CD4-positive, alpha-beta memory T cell (primary cell): Measurements from ENCODE around the gene AMZ2. TPM values are rescaled to one million over a fixed set of nuclear protein-coding genes. Genes with fewer than 3 reads are reported as not detected.
"Not testable (repeated sequence)": the region's sequence is repeated elsewhere in the genome, so short reads cannot be mapped to it uniquely, and the experiment has no call there.

Experiments
- CTCF ChIA-PET: fragments of 350-600 bp; sonication (Branson Sonifier 250); formaldehyde crosslinking; loops from one replicate; lab custom pipeline; 2021; ENCODE audit warnings: inconsistent platforms; ENCODE audit not compliant: partially characterized antibody; lab: Charles Lee
- POLR2A ChIA-PET: fragments of 350-600 bp; sonication (Branson Sonifier 250); formaldehyde crosslinking; loops from one replicate; lab custom pipeline; 2021; ENCODE audit not compliant: partially characterized antibody; lab: Charles Lee
- DNase-seq, 5 donors: peaks; one replicate each; pipeline versions ENCODE4 v3.0.0 to v3.0.0-alpha.2; 2020 to 2022; ENCODE audit warnings: mixed read lengths in 1 of 5
- H3K27ac ChIP-seq: one replicate; pipeline ENCODE4 v1.7.0; 2013; ENCODE audit warnings: low read depth, low read length
- H3K27me3 ChIP-seq: 2 replicates; pipeline ENCODE4 v1.7.0; 2013; ENCODE audit warnings: mild to moderate bottlenecking, low read length, moderate library complexity; ENCODE audit not compliant: insufficient read depth
- H3K36me3 ChIP-seq: 2 replicates; pipeline ENCODE4 v1.7.0; 2013; ENCODE audit warnings: mild to moderate bottlenecking, low read length, moderate library complexity; ENCODE audit not compliant: insufficient read depth
- H3K4me1 ChIP-seq: 2 replicates; pipeline ENCODE4 v1.7.0; 2013; ENCODE audit warnings: mild to moderate bottlenecking, low read length, moderate library complexity; ENCODE audit not compliant: insufficient read depth
- H3K4me3 ChIP-seq, 2 donors: one replicate each; pipeline ENCODE4 v1.7.0; 2013; ENCODE audit warnings: low read length in 2 of 2, mild to moderate bottlenecking in 1 of 2
- H3K9me3 ChIP-seq, 2 donors: one replicate each; pipeline ENCODE4 v1.7.0; 2013; ENCODE audit warnings: low read length in 2 of 2, control low read depth in 1 of 2; ENCODE audit not compliant: control insufficient read depth in 1 of 2
- H3K27ac Mint-ChIP-seq, 7 donors: one replicate each; pipeline ENCODE4 v1.8.0; 2020 to 2021; ENCODE audit warnings: mixed read lengths in 7 of 7, mild to moderate bottlenecking in 6 of 7, inconsistent platforms in 3 of 7, moderate library complexity in 3 of 7
- H3K27me3 Mint-ChIP-seq, 2 donors: one replicate each; pipeline ENCODE4 v1.8.0; 2020 to 2021; ENCODE audit warnings: mixed read lengths in 2 of 2
- H3K36me3 Mint-ChIP-seq, 2 donors: one replicate each; pipeline ENCODE4 v1.8.0; 2020 to 2021; ENCODE audit warnings: mixed read lengths in 2 of 2, inconsistent platforms in 1 of 2, mild to moderate bottlenecking in 1 of 2
- H3K4me1 Mint-ChIP-seq, 4 donors: one replicate each; pipeline ENCODE4 v1.8.0; 2020 to 2021; ENCODE audit warnings: mixed read lengths in 4 of 4, mild to moderate bottlenecking in 1 of 4
- H3K4me3 Mint-ChIP-seq, 8 donors: one replicate each; pipeline ENCODE4 v1.8.0; 2020 to 2021; ENCODE audit warnings: mixed read lengths in 8 of 8, mild to moderate bottlenecking in 7 of 8, moderate library complexity in 6 of 8, inconsistent platforms in 3 of 8
- H3K9me3 Mint-ChIP-seq, 8 donors: one replicate each; pipeline ENCODE4 v1.8.0; 2020 to 2021; ENCODE audit warnings: mixed read lengths in 8 of 8, mild to moderate bottlenecking in 5 of 8, inconsistent platforms in 3 of 8, moderate library complexity in 1 of 8
- intact Hi-C: fragments of 100-400 bp; cut with micrococcal nuclease; formaldehyde crosslinking; loops from one replicate; pipeline ENCODE4 v1.15.1; 2023
- polyA plus RNA-seq, 2 donors: library from polyadenylated mRNA; unstranded; fragments of 300-500 nt; fragmentation: Illumina TruSeq; gene quantifications; one replicate each; pipeline ENCODE4 v1.2.3, GENCODE V29; 2021
- total RNA-seq, 2 experiments: library from RNA; stranded (reverse); gene quantifications; one replicate each; pipeline ENCODE4 v1.2.3, GENCODE V29; 2021

Gene AMZ2
- total and polyA plus RNA-seq, 4 experiments from 2014 or later = 66.1 to 161 (median 97.8) TPM

DNA sequence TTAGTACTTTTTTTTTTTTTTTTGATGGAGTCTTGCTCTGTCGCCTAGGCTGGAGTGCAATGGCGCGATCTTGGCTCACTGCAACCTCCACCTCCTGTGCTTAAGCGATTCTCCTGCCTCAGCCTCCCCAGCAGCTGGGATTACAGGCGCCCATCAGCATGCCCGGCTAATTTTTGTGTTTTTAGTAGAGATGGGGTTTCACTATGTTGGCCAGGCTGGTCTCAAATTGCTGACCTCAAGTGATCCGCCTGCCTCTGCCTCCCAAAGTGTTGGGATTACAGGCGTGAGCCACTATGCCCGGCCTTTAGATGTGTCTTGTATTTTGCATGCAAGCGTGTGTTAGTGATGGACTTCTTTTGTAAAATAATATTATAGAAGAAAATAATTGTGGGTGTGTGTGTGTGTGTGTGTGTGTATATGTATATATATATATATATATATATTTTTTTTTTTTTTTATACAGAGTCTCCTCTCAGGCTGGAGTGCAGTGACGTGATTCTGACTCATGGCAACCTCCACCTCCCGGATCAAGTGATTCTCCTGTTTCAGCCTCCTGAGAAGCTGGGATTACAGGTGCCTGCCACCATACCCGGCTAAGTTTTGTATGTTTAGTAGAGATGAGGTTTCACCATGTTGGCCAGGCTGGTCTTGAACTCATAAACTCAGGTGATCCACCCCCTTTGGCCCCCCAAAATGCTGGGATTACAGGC, 38.5 kb upstream of the AMZ2 start:
- not testable (repeated sequence) for H3K9me3 ChIP-seq, H3K27me3 Mint-ChIP-seq, H3K9me3 Mint-ChIP-seq, H3K27ac ChIP-seq, H3K4me3 ChIP-seq, DNase-seq, H3K4me3 Mint-ChIP-seq, H3K27me3 ChIP-seq
- Mint-ChIP-seq H3K36me3 (peaks cover 34 to 50% of the 10 kb centered on the region in 2 donors), H3K4me1 (peaks cover 37 to 57% (median 49%) of the 10 kb centered on the region in 4 donors), H3K27ac (peak overlapping the region in 3 of 7 donors; percentile 41 to 67 (median 53))
- Histone ChIP-seq H3K4me1 (peaks cover 52% of the 10 kb centered on the region), H3K36me3 (peaks cover 18% of the 10 kb centered on the region)
- intact Hi-C loops = loop anchor here (10.0 kb wide), 1 partner anchor 255 kb away; no protein-coding TSS in a partner anchor
- POLR2A ChIA-PET = interaction anchor here (0.5 to 1.1 kb wide), 2 partner anchors 15 to 28 kb away, joined by 3 read pairs; no protein-coding TSS in a partner anchor
- CTCF ChIA-PET = interaction anchor here (1.0 to 1.4 kb wide), 4 partner anchors 9 to 254 kb away, joined by 3 read pairs; no protein-coding TSS in a partner anchor

DNA sequence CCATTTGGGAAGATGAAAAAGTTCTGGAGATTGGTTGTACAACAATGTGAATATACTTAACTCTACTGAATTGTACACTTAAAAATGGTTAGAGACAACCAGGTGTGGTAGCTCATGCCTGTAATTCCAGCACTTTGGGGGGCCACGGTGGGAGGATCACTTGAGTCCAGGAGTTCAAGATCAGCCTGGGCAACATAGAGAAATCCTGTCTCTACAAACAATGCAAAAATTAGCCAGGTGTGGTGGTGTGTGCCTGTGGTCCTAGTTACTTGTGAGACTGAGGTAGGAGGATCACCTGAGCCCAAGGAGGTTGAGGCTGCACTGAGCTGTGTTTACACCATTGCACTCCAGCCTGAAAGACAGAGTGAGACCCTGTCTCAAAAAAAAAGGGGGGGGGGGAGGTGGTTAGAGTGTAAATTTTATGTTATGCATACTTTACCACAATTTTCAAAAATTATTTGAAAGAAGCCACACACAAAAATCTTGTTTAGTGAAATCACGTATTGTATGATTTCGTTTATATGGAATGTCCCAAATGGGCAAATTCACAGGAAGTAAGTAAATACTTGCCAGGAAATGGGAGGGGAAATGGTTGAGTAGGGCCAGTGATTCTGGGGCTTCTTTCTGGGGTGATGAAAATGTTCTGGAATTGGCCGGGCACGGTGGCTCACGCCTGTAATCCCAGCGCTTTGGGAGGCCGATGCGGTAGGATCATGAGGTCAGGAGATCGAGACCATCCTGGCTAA, 37.1 kb upstream of the AMZ2 start:
- peaks cover 39 to 58% (median 49%) of the 10 kb centered on the region in 4 donors for H3K4me1 Mint-ChIP-seq
- intact Hi-C loops = no loop called here
- H3K4me3 ChIP-seq = no peak overlapping the region
- H3K9me3 ChIP-seq = no peaks in the 10 kb centered on the region
- H3K27me3 Mint-ChIP-seq = no peaks in the 10 kb centered on the region
- H3K36me3 Mint-ChIP-seq = peaks cover 34 to 55% of the 10 kb centered on the region in 2 donors
- H3K4me1 ChIP-seq = peaks cover 47% of the 10 kb centered on the region
- no peak for DNase-seq
- ChIA-PET CTCF (interaction anchor here (1.0 to 1.4 kb wide), 2 partner anchors 10 to 253 kb away, joined by 3 read pairs; no protein-coding TSS in a partner anchor), POLR2A (interaction anchor here (1.1 to 1.2 kb wide), 2 partner anchors 11 to 26 kb away, joined by 3 read pairs; no protein-coding TSS in a partner anchor)
- peak overlapping the region in 3 of 8 donors; percentile 1 to 33 (median 26) for H3K4me3 Mint-ChIP-seq
- peak overlapping the region in 4 of 7 donors; percentile 0 to 78 (median 4) for H3K27ac Mint-ChIP-seq
- H3K9me3 Mint-ChIP-seq = no peaks in the 10 kb centered on the region
- no peaks in the 10 kb centered on the region for H3K27me3 ChIP-seq
- H3K36me3 ChIP-seq = peaks cover 18% of the 10 kb centered on the region
- H3K27ac ChIP-seq = no peak overlapping the region

DNA sequence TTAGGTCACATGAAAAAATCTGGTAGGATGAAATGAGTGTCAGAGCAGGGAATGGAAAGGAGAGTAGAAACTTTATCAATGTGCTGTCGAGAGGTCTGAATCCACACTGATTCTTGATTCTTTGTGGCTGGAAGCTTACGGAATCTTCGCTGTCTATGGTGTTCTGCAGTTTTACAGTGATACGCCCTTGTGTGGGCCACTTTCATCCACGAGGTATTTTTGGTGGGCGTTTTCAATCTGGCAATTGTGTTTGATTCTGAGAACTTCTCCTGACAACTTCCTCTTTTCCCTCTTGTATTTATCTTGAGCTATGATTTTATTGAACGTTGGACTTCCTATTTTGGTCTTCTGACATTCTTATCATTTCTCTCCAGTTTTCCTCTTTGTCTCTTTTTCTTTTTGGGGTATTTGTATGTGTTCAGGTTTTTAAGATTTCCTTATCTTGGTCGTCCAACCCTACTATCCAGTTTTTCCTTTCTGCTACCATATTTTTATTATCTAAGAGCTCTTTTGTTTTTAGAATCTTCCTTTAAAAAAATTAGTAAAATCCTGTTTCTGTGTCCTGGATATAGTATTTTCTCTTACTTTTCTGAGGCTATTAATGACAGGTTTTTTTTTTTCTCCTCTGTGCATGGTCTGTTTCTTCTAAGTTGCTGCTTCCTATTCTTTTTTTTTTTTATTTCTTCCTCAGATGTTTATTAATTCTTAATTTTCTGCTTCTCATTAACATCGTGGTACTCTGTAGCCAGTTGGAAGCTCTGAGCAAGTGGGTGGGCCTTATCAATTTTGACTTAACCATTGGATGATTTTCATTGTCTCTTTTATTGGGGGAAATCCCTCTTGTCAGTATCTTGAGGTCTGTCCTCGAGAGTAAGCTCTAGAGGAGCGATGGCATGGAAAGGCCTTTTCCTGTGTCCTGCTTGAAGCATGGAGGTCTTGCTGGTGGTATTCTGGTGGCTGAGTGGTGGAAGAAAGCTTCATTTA, 34.1 kb upstream of the AMZ2 start:
- H3K4me3 ChIP-seq, H3K27me3 ChIP-seq, intact Hi-C loops, H3K9me3 ChIP-seq, H3K27ac ChIP-seq, H3K9me3 Mint-ChIP-seq, H3K27me3 Mint-ChIP-seq, DNase-seq: not testable (repeated sequence)
- H3K4me3 Mint-ChIP-seq = peak overlapping the region in 6 of 8 donors; percentile 6 to 59 (median 10)
- H3K36me3 Mint-ChIP-seq = peaks cover 37 to 53% of the 10 kb centered on the region in 2 donors
- CTCF ChIA-PET = interaction anchor here (0.7 to 1.5 kb wide), 3 partner anchors 10 to 355 kb away, joined by 3 to 4 read pairs (median 3); no protein-coding TSS in a partner anchor
- H3K4me1 ChIP-seq = peaks cover 30% of the 10 kb centered on the region
- H3K36me3 ChIP-seq = peaks cover 14% of the 10 kb centered on the region
- POLR2A ChIA-PET = interaction anchor here (0.6 to 2.7 kb wide), 3 partner anchors 24 to 358 kb away, joined by 3 to 9 read pairs (median 3); partner anchors contain the start of gene AMZ2
- peaks cover 33 to 48% (median 38%) of the 10 kb centered on the region in 4 donors for H3K4me1 Mint-ChIP-seq
- peak overlapping the region; percentile 24 to 89 (median 80) for H3K27ac Mint-ChIP-seq

DNA sequence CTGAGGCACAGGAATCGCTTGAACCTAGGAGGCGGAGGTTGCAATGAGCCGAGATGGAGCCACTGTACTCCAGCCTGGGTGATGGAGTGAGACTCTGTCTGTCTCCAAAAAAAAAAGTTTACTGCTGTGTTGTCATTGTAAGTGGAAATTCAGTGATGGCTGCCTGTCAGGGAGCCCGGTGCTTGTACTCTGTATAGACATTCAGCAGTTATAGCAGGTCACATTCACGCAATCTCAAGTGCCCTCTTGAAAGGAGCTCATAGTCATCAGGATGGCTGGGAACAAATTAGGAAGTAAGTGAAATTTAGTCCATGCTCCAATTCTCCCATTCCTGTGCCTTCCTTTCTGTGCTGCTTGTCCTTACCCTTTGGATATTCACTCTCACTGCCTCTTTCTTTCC, 32.4 kb upstream of the AMZ2 start:
- H3K4me3 Mint-ChIP-seq, H3K9me3 Mint-ChIP-seq, POLR2A ChIA-PET, H3K27me3 ChIP-seq, CTCF ChIA-PET, H3K4me3 ChIP-seq, H3K9me3 ChIP-seq, intact Hi-C loops, H3K36me3 ChIP-seq, H3K27me3 Mint-ChIP-seq, H3K27ac ChIP-seq, DNase-seq: not testable (repeated sequence)
- peaks cover 24% of the 10 kb centered on the region for H3K4me1 ChIP-seq
- H3K27ac Mint-ChIP-seq = peak overlapping the region in 1 of 7 donors; percentile 53
- H3K4me1 Mint-ChIP-seq = peaks cover 28 to 45% (median 38%) of the 10 kb centered on the region in 4 donors
- H3K36me3 Mint-ChIP-seq = peaks cover 28 to 52% of the 10 kb centered on the region in 2 donors

DNA sequence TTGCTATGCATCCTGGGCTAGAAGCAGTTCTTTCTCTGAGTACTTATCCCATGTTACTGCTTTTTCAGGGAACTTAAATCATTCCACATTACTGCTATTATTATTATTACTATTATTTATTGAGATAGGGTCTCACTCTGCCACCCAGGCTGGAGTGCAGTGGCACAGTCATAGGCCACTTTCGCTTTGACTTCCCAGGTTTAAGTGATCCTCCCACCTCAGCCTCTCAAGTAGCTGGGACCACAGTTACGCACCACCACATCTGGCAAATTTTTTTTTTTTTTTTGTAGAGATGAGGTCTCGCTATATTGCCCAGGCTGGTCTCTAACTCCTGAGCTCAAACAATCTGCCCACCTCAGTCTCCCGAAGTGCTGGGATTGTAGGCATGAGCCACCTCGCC, 28.4 kb upstream of the AMZ2 start:
- H3K27ac Mint-ChIP-seq = peak overlapping the region in 3 of 7 donors; percentile 55 to 74 (median 72)
- H3K4me3 Mint-ChIP-seq, intact Hi-C loops, DNase-seq, H3K27me3 ChIP-seq, H3K4me1 ChIP-seq, H3K27me3 Mint-ChIP-seq, H3K9me3 ChIP-seq, CTCF ChIA-PET, H3K4me3 ChIP-seq, H3K27ac ChIP-seq, H3K9me3 Mint-ChIP-seq, H3K36me3 ChIP-seq, POLR2A ChIA-PET: not testable (repeated sequence)
- H3K36me3 Mint-ChIP-seq = peaks cover 21 to 46% of the 10 kb centered on the region in 2 donors
- H3K4me1 Mint-ChIP-seq = peaks cover 17 to 30% (median 24%) of the 10 kb centered on the region in 4 donors

DNA sequence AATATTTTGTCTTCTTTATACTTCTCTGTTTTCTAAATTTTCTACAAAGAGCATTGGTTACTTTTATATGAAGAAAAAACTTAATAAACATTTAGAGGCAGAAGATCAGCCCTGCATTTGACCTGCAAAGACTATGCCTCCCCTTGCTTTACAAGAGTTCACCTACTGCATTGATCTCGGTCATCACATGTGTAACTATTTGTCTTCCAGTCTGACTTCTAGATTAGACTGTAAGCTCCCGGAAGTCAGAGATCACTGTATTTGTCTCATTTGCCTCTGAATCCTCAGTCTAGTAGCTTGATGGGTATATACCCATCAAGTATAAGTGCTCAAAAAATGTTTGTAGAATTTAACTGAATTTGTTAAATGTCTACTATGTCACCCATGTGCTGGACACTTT, 27.7 kb upstream of the AMZ2 start:
- H3K4me1 ChIP-seq, H3K27me3 ChIP-seq, H3K27ac ChIP-seq, H3K36me3 ChIP-seq, CTCF ChIA-PET, H3K27me3 Mint-ChIP-seq, intact Hi-C loops, H3K4me3 ChIP-seq, H3K9me3 Mint-ChIP-seq, DNase-seq, H3K4me3 Mint-ChIP-seq, H3K9me3 ChIP-seq: not testable (repeated sequence)
- Mint-ChIP-seq H3K4me1 (peaks cover 18 to 32% (median 21%) of the 10 kb centered on the region in 4 donors), H3K36me3 (peaks cover 21 to 41% of the 10 kb centered on the region in 2 donors), H3K27ac (peak overlapping the region in 1 of 7 donors; percentile 84)
- POLR2A ChIA-PET = interaction anchor here (1.6 kb wide), 1 partner anchor 39 kb away, joined by 4 read pairs; no protein-coding TSS in a partner anchor
